DOHH2 (cell line): ENCODE measurements around the gene DCAF10.
"Not testable (repeated sequence)": the region's sequence is repeated elsewhere in the genome, so short reads cannot be mapped to it uniquely, and the experiment has no call there.

ENCODE experiments used
- EZH2phosphoT487 ChIP-seq: fragments of 200-600 bp; sonication (generic); IDR thresholded peaks from 2 replicates; pipeline ENCODE4 v1.6.1; 2017; ENCODE audit warnings: borderline replicate concordance, mild to moderate bottlenecking, antibody characterized with exemption, low read length, moderate library complexity, mixed read lengths
- TF ChIP-seq, protein P1 (sequence below): fragments of 200-600 bp; sonication (generic); IDR thresholded peaks from one replicate; pipeline ENCODE4 v1.5.1; 2014; ENCODE audit warnings: antibody characterized with exemption, mild to moderate bottlenecking, low read depth, low read length; ENCODE audit not compliant: poor library complexity, severe bottlenecking

DNA sequence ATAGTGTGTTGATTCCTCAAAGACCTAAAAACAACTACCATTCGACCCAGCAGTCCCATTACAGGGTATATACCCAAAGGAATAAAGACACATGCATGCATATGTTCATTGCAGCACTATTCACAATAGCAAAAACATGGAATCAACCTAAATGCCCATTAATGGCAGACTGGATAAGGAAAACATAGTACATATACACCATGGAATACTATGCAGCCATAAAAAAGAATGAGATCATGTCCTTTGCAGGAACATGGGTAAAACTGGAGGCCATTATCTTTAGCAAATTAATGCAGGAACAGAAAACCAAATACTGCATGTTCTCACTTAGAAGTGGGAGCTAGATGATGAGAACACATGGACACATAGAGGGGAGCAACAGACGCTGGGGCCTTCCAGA is 24.6 kb downstream of the DCAF10 start:
- TF ChIP-seq, protein P1, sequence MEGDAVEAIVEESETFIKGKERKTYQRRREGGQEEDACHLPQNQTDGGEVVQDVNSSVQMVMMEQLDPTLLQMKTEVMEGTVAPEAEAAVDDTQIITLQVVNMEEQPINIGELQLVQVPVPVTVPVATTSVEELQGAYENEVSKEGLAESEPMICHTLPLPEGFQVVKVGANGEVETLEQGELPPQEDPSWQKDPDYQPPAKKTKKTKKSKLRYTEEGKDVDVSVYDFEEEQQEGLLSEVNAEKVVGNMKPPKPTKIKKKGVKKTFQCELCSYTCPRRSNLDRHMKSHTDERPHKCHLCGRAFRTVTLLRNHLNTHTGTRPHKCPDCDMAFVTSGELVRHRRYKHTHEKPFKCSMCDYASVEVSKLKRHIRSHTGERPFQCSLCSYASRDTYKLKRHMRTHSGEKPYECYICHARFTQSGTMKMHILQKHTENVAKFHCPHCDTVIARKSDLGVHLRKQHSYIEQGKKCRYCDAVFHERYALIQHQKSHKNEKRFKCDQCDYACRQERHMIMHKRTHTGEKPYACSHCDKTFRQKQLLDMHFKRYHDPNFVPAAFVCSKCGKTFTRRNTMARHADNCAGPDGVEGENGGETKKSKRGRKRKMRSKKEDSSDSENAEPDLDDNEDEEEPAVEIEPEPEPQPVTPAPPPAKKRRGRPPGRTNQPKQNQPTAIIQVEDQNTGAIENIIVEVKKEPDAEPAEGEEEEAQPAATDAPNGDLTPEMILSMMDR: not testable (repeated sequence)
- not testable (repeated sequence) for TF ChIP-seq EZH2phosphoT487
